ENCODE measurements around the gene FAAH. TPM values are rescaled to one million over a fixed set of nuclear protein-coding genes. Genes with fewer than 3 reads are reported as not detected.

FAAH gene
- polyA plus RNA-seq, 4 donors = 17.7 to 26.6 (median 20.7) TPM

DNA sequence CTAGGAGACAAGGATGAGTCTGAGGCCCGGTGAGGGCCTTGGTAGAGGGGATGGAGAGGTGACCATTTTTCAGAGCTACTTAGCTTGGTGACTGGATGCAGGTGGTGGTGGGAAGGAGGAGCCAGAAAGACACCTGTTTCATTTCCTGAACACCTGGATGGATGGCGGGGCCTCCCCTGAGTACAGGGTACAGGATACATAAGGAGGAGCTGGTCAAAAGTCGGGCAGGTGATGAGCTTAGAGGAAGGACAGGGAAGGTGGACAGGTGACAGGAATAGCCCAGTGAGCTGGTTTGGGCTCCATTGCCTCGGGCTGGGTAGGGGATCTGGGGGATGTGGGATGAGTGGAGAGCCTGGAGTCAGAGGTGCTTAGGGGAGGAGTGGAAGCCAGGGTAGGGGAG lies 6.3 kb downstream of the FAAH start:
- DNase-seq (ENCODE audit: low read depth in 4 of 4, low spot score in 3 of 4) = no peak

DNA sequence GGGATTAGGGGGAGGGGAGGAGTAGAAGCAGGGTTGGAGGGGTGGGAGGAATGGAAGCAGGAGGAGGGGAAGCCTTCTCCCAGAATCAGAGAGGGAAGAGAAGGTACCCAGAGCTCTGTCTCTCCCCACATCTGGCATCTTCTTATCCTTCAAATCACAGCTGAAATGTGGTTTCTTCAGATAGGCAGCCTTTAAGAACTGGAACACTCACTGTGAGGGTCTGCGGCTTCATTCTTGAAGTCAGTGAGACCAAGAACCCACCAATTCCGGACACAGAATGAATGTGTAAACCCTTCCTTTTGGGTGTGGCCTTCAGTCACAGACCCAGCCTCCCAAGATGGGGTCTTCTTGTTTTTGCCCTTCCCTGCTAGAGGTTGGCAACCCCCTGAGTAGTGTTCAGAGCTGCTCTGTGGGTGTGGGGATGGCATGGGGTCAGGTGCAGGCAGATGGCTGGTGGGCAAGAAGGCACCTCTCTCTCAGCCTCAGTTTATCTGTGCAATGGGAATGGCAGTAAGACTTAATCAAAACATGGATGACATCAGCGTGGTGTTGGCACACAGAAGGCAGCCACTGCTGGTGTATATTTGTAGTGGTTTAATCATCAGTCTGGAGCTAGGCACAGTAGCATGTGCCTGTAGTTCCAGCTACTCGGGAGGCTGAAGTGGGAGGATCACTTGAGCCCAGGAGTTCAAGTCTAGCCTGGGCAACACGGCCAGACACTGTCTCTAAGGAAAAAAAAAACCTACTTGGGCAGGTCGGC lies 7.2 kb downstream of the FAAH start:
- DNase-seq (ENCODE audit: low read depth in 4 of 4, low spot score in 3 of 4) = no peak

- DNase-seq (ENCODE audit: low read depth in 4 of 4, low spot score in 3 of 4) = no peak
These were observed 8.0 kb downstream of the FAAH start for GRCh38 chr1:46401964-46402626.

- no peak for DNase-seq (ENCODE audit: low read depth in 4 of 4, low spot score in 3 of 4)
These were observed 9.8 kb downstream of the FAAH start for GRCh38 chr1:46403916-46404315.

- no peak for DNase-seq (ENCODE audit: low read depth in 4 of 4, low spot score in 3 of 4)
These were observed 10.5 kb downstream of the FAAH start for GRCh38 chr1:46404482-46405196.

GRCh38 chr1:46405197-46405555 lies 11.1 kb downstream of the FAAH start:
- DNase-seq (ENCODE audit: low read depth in 4 of 4, low spot score in 3 of 4) = no peak

- no peak for DNase-seq (ENCODE audit: low read depth in 4 of 4, low spot score in 3 of 4)
These were observed 11.6 kb downstream of the FAAH start for GRCh38 chr1:46405724-46406123.

- no peak for DNase-seq (ENCODE audit: low read depth in 4 of 4, low spot score in 3 of 4)
These were observed 12.9 kb downstream of the FAAH start for GRCh38 chr1:46406881-46407608.

DNA sequence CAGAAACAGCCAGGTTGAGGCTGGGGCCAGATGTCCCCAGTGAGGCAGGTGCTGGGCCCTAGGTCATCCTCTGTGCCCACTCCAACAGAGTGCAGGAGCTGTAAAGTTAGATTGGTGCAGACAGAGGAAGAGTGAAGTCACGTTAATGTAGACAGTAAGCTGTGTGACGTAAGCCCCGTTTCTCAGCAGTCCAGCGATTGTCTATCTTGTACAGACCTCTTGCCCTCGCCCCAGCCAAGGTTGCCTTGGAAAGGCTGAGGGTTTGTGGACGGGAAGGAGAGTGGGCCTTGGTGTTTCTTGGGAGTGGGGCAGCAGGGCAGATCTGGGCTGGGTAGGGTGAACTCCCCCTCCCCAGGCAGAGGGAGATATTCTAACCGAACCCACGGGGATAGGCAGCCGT lies 13.5 kb downstream of the FAAH start:
- no peak for DNase-seq (ENCODE audit: low read depth in 4 of 4, low spot score in 3 of 4)

DNA sequence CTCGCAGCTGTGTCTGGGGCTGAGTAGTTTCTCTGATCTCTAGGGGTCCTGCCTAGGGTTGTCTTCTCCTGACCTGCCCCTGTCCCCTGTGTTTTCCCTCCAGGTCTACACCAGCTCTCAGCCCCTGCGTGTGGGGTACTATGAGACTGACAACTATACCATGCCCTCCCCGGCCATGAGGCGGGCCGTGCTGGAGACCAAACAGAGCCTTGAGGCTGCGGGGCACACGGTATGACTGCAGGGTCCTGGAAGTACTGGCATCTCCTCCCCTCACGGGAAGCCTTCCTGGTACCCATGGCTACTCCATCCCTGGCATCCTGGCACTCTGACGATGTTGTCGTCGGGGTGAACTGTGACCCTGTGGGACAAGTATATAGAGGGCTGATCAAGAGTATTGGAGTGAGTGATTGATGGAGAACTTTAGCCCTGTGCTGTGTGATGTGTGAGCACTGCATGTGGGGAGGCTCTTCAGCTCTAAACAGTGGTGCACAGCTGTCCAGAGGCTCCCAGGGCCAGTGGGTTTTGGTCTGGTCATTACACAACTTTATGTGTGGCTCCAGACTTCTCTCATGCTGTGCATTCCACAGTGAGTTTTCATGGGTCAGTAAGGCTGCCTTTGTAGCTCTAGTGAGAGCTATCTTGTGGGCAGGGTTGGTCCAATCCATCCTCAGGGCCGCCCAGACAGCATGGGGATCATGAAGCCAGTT lies 14.4 kb downstream of the FAAH start:
- DNase-seq (ENCODE audit: low read depth in 4 of 4, low spot score in 3 of 4) = no peak

DNA sequence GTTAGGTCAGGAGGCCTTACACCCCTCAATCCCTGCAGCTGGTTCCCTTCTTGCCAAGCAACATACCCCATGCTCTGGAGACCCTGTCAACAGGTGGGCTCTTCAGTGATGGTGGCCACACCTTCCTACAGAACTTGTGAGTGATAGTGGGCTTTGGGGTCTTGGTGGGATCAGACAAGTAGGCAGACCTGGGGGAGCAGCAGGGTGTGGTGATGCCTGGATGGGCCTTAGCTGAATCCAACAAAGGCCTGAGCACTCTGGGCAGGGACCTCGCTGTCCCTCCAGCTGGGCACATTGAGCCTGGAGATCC lies 14.9 kb downstream of the FAAH start:
- no peak for DNase-seq (ENCODE audit: low read depth in 4 of 4, low spot score in 3 of 4)

GRCh38 chr1:46410156-46411009 lies 16.3 kb downstream of the FAAH start:
- no peak for DNase-seq (ENCODE audit: low read depth in 4 of 4, low spot score in 3 of 4)

DNA sequence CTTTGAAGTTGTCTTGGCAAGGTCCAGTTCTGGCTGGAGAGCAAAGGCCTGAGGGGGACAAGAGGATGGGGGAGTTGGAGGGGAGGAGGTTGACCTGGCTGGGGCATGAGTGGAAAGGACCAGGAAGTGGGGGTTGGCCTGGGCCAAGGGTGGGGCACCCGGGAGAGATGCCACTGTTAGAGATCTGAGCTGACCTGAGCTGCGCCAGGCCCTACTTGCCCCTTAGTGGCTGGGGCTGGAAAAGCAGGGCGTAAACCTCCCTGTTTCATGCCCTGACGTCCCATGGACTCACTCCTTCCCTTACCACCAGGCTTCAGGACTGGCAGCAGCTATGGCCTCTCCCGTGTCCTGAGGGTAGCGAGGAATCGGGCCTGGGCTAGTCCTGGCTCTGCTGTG lies 16.9 kb downstream of the FAAH start:
- no peak for DNase-seq (ENCODE audit: low read depth in 4 of 4, low spot score in 3 of 4)

GRCh38 chr1:46411601-46412341 lies 17.7 kb downstream of the FAAH start:
- DNase-seq (ENCODE audit: low read depth in 4 of 4, low spot score in 3 of 4) = no peak

DNA sequence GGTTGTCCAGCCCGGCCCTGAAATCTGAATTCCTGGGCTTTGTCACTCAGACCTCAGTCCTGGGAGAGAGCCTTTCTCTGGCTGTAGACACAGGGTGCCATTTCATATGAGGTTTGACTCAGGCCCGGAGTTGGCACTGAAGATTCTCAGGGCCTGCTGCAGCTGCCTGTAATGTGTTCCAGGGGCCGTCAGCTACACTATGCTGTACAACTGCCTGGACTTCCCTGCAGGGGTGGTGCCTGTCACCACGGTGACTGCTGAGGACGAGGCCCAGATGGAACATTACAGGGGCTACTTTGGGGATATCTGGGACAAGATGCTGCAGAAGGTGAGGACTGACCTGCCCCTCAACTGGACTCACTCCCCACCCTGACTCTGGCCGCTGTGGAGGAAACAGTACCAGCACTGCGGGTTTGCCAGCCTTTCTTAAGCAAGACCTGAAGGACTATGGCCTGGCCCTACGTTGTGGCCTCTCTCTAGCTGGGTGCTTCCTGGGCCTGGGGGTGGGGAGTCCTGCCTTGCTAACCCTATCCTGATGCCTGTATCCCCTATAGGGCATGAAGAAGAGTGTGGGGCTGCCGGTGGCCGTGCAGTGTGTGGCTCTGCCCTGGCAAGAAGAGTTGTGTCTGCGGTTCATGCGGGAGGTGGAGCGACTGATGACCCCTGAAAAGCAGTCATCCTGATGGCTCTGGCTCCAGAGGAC lies 18.9 kb downstream of the FAAH start:
- DNase-seq (ENCODE audit: low read depth in 4 of 4, low spot score in 3 of 4) = no peak

GRCh38 chr1:46413596-46413985 lies 19.5 kb downstream of the FAAH start:
- DNase-seq (ENCODE audit: low read depth in 4 of 4, low spot score in 3 of 4) = no peak

- no peak for DNase-seq (ENCODE audit: low read depth in 4 of 4, low spot score in 3 of 4)
These were observed 21.4 kb downstream of the FAAH start for GRCh38 chr1:46415514-46415913.

DNA sequence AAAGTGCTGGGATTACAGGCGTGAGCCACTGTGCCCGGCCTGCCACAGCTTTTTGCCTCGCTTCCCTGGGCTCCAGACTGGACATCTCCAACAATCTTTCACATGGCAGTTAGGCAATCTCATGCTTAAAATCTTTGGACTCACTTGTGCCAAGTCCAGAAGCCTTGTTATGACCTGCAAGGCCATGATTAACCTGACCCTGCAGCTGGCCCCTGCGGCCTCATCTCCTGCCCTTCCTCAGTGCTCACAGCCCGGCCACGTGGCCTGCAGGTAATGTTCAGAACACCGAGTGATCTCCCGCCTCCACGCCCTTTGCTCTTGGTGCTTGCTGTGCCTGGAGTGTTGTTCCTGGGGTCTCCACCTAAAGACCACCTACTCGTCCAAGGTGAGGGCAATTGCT lies 24.9 kb downstream of the FAAH start:
- no peak for DNase-seq (ENCODE audit: low read depth in 4 of 4, low spot score in 3 of 4)

DNA sequence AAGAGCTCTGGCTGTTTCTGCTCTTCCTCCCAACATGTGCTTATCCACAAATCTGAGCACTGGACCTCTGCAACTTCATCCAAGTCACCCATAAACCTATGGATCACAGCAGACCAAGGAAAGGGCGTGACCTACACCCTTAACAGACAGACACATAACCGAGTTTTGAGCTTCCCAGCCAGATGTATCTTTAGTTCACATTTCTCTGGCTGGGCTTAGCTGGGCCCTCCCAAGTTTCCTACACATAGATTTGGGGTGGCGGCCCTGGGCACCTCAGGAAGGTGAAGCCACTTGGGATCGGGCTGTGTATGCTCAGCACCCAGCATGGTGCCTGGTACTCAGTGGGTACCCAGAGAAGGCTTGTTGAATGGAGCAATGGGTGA lies 26.4 kb downstream of the FAAH start:
- DNase-seq (ENCODE audit: low read depth in 4 of 4, low spot score in 3 of 4) = no peak
